WTC11 (cell line): ENCODE results near the gene TATDN2. TPM values are rescaled to one million over a fixed set of nuclear protein-coding genes. Genes with fewer than 3 reads are reported as not detected.
A peak's percentile ranks its signal among the peaks of the same experiment; 100 is the strongest.

Experiments
- ATAC-seq: fragments of 200-7000 bp; cut with Tn5 transposase; 2 replicates; pipeline ENCODE4 v1.10.0; 2021; ENCODE audit warnings: mild to moderate bottlenecking, moderate library complexity
- CTCF ChIA-PET: fragments of 300-600 bp; sonication (Branson Sonifier 250); formaldehyde crosslinking; loops from one replicate; lab custom pipeline; 2021; ENCODE audit warnings: antibody characterized with exemption; lab: Charles Lee
- POLR2A ChIA-PET: fragments of 350-600 bp; sonication (Branson Sonifier 250); formaldehyde crosslinking; loops from one replicate; lab custom pipeline; 2021; ENCODE audit warnings: antibody characterized with exemption; lab: Charles Lee
- DNase-seq: peaks from one replicate; pipeline ENCODE4 v3.0.0; 2021; ENCODE audit warnings: low spot score
- H3K27ac Mint-ChIP-seq: 2 replicates; pipeline ENCODE4 v1.8.0; 2021; ENCODE audit warnings: mixed read lengths
- H3K27me3 Mint-ChIP-seq: 2 replicates; pipeline ENCODE4 v1.8.0; 2021; ENCODE audit warnings: low read depth, mild to moderate bottlenecking, moderate library complexity, mixed read lengths
- H3K36me3 Mint-ChIP-seq: 2 replicates; pipeline ENCODE4 v1.8.0; 2021; ENCODE audit warnings: mixed read lengths
- H3K4me1 Mint-ChIP-seq: 2 replicates; pipeline ENCODE4 v1.8.0; 2022; ENCODE audit warnings: mixed read lengths
- H3K4me3 Mint-ChIP-seq: 2 replicates; pipeline ENCODE4 v1.8.0; 2021; ENCODE audit warnings: mild to moderate bottlenecking, moderate library complexity, mixed read lengths
- H3K9me3 Mint-ChIP-seq: 2 replicates; pipeline ENCODE4 v1.8.0; 2021; ENCODE audit warnings: mixed read lengths
- ARID4B ChIP-seq: sonication (generic); formaldehyde crosslinking; IDR thresholded peaks from 2 replicates; pipeline ENCODE4 v1.8.0; 2023; ENCODE audit warnings: missing genetic modification reagents, mild to moderate bottlenecking, borderline replicate concordance
- CREM ChIP-seq: sonication (generic); formaldehyde crosslinking; IDR thresholded peaks from 2 replicates; pipeline ENCODE4 v1.8.1; 2022; ENCODE audit warnings: mild to moderate bottlenecking, missing genetic modification reagents, moderate library complexity
- E2F5 ChIP-seq: sonication (generic); formaldehyde crosslinking; IDR thresholded peaks from 2 replicates; pipeline ENCODE4 v1.8.1; 2022; ENCODE audit warnings: mild to moderate bottlenecking, moderate library complexity, missing genetic modification reagents
- ELF4 ChIP-seq: sonication (generic); formaldehyde crosslinking; IDR thresholded peaks from 2 replicates; pipeline ENCODE4 v1.8.1; 2022; ENCODE audit warnings: low read depth, mild to moderate bottlenecking, moderate library complexity, missing genetic modification reagents
- ERG ChIP-seq: fragments of 250-450 bp; sonication (Bioruptor Pico); IDR thresholded peaks from 2 replicates; pipeline ENCODE4 v1.8.0; 2021; ENCODE audit warnings: mild to moderate bottlenecking
- ETV6 ChIP-seq: sonication (generic); formaldehyde crosslinking; IDR thresholded peaks from 2 replicates; pipeline ENCODE4 v1.8.1; 2022; ENCODE audit warnings: mild to moderate bottlenecking, missing genetic modification reagents
- FOXJ3 ChIP-seq: sonication (generic); formaldehyde crosslinking; IDR thresholded peaks from 2 replicates; pipeline ENCODE4 v1.9.0; 2021; ENCODE audit warnings: missing genetic modification reagents, mild to moderate bottlenecking, borderline replicate concordance
- FOXP4 ChIP-seq: sonication (generic); formaldehyde crosslinking; IDR thresholded peaks from 2 replicates; pipeline ENCODE4 v1.8.0; 2022; ENCODE audit warnings: mild to moderate bottlenecking, missing genetic modification reagents
- MLX ChIP-seq: sonication (generic); formaldehyde crosslinking; IDR thresholded peaks from 2 replicates; pipeline ENCODE4 v1.8.1; 2023; ENCODE audit warnings: mild to moderate bottlenecking, missing genetic modification reagents, moderate library complexity
- PRRX2 ChIP-seq: fragments of 250-450 bp; sonication (Bioruptor Pico); IDR thresholded peaks from 2 replicates; pipeline ENCODE4 v1.8.0; 2021; ENCODE audit warnings: mild to moderate bottlenecking
- TP53 ChIP-seq: sonication (generic); formaldehyde crosslinking; IDR thresholded peaks from 2 replicates; pipeline ENCODE4 v1.8.1; 2023; ENCODE audit warnings: mild to moderate bottlenecking, missing genetic modification reagents
- ZNF232 ChIP-seq: sonication (generic); formaldehyde crosslinking; IDR thresholded peaks from 2 replicates; pipeline ENCODE4 v1.8.0; 2022; ENCODE audit warnings: mild to moderate bottlenecking, missing genetic modification reagents
- ZNF532 ChIP-seq: fragments of 250-450 bp; sonication (Bioruptor Pico); IDR thresholded peaks from 2 replicates; pipeline ENCODE4 v1.9.0; 2021; ENCODE audit warnings: mild to moderate bottlenecking, borderline replicate concordance
- ZSCAN18 ChIP-seq: fragments of 250-450 bp; sonication (Bioruptor Pico); IDR thresholded peaks from 2 replicates; pipeline ENCODE4 v2.1.2; 2022; ENCODE audit warnings: mild to moderate bottlenecking, moderate library complexity
- total RNA-seq: library from RNA; stranded (reverse); gene quantifications from 3 replicates; pipeline ENCODE4 v1.2.3, GENCODE V29; 2021

Gene TATDN2
- total RNA-seq, 1 experiment from 2014 or later, result 31.7 TPM

- peaks cover 45% of the 10 kb centered on the region for H3K36me3 Mint-ChIP-seq
- no peaks in the 10 kb centered on the region for H3K4me1 Mint-ChIP-seq
- peak overlapping the region; percentile 48; the same call in 1 of the 2 replicates for H3K27ac Mint-ChIP-seq
- ChIA-PET CTCF (interaction anchor here (0.7 kb wide), 1 partner anchor 10 kb away, joined by 3 read pairs; no protein-coding TSS in a partner anchor), POLR2A (interaction anchor here (0.7 kb wide), 1 partner anchor 1441 kb away, joined by 3 read pairs; no protein-coding TSS in a partner anchor)
- ATAC-seq (no peak), DNase-seq (no peak)
- no peak overlapping the region for H3K4me3 Mint-ChIP-seq
- H3K9me3 Mint-ChIP-seq, result no peaks in the 10 kb centered on the region
- H3K27me3 Mint-ChIP-seq, result no peaks in the 10 kb centered on the region
- TF ChIP-seq ARID4B (no peak), FOXJ3 (CRISPR knock-in tag) (no peak), ZNF532 (CRISPR knock-in tag) (no peak), ERG (CRISPR knock-in tag) (no peak), PRRX2 (CRISPR knock-in tag) (no peak), TP53 (CRISPR knock-in tag) (no peak), ETV6 (no peak), ELF4 (CRISPR knock-in tag) (no peak), ZSCAN18 (CRISPR knock-in tag) (no peak), ZNF232 (CRISPR knock-in tag) (no peak), CREM (no peak), FOXP4 (CRISPR knock-in tag) (no peak), MLX (CRISPR knock-in tag) (no peak), E2F5 (CRISPR knock-in tag) (no peak)
Measured at GRCh38 chr3:10272977-10273376, 24.7 kb downstream of the TATDN2 start.
